Measurements from ENCODE around the gene PANX2. TPM values are rescaled to one million over a fixed set of nuclear protein-coding genes. Genes with fewer than 3 reads are reported as not detected.
A peak's percentile ranks its signal among the peaks of the same experiment; 100 is the strongest.

Gene PANX2
- total RNA-seq, 2 experiments from 2014 or later: 3.3 to 3.5 TPM

DNA sequence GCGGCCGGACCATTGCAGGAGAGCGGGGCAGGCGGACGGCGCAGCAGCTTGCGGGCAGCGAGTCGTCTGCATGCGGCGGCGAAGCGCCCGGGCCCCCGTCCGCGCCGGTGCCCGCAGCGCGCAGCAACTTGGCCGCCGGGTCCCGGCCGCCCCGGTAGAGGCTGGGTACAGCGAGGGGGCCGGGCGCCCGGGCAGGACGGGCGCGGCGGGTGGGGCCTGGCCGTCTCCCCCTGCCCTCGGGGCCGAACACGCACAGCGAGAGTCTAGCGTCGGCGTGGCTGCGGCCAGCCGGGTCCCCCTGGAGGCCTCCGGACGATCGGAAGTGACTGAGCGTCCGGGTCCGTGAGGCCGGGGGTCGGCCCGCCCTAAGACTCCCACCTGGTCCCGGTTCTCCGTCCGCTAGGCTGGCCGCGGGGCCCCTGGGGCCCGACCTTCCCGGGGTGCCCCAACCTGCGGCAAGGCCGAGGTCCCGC is 14.4 kb downstream of the PANX2 start:
- H3K4me1 Mint-ChIP-seq (ENCODE audit: low read depth): peaks cover 26% of the 10 kb centered on the region
- intact Hi-C loops (cut with micrococcal nuclease): loop anchor here (1.0 to 2.0 kb wide), 2 partner anchors 14 to 15 kb away; partner anchors contain the start of gene PANX2
- H3K36me3 Mint-ChIP-seq: peaks cover 3% of the 10 kb centered on the region
- H3K4me3 Mint-ChIP-seq: peak overlapping the region; percentile 79
- ChIA-PET CTCF (interaction anchor here (0.6 to 1.4 kb wide), 2 partner anchors 11 to 147 kb away, joined by 4 read pairs; no protein-coding TSS in a partner anchor), POLR2A (no interaction called here)
- H3K27ac Mint-ChIP-seq: no peak overlapping the region
- H3K27me3 Mint-ChIP-seq: no peaks in the 10 kb centered on the region
- no peaks in the 10 kb centered on the region for H3K9me3 Mint-ChIP-seq
- DNase-seq: no peak

- Mint-ChIP-seq H3K36me3 (peaks cover 3% of the 10 kb centered on the region), H3K4me1 (ENCODE audit: low read depth) (peaks cover 28% of the 10 kb centered on the region), H3K4me3 (peak within 1 kb of the TSS; percentile 88), H3K27me3 (no peaks in the 10 kb centered on the region), H3K27ac (peak within 1 kb of the TSS; percentile 89), H3K9me3 (no peaks in the 10 kb centered on the region)
- peak; percentile 93 for DNase-seq
- intact Hi-C loops (cut with micrococcal nuclease): loop anchor here (1.0 to 2.0 kb wide), 2 partner anchors 15 kb away; partner anchors contain the start of gene PANX2
- POLR2A ChIA-PET: no interaction called here
- CTCF ChIA-PET: interaction anchor here (0.6 kb wide), 1 partner anchor 147 kb away, joined by 4 read pairs; no protein-coding TSS in a partner anchor
Observed at GRCh38 chr22:50185375-50186087, 15.0 kb downstream of the PANX2 start, which contains the start of gene TRABD. TRABD (plus strand) TSS chr22:50185913; CDS start chr22:50193061, 7,148 bp downstream.

GRCh38 chr22:50186181-50186714 is 15.7 kb downstream of the PANX2 start:
- Mint-ChIP-seq H3K27me3 (no peaks in the 10 kb centered on the region), H3K27ac (peak overlapping the region; percentile 89), H3K4me3 (peak overlapping the region; percentile 88), H3K4me1 (ENCODE audit: low read depth) (peaks cover 30% of the 10 kb centered on the region), H3K36me3 (peaks cover 5% of the 10 kb centered on the region), H3K9me3 (no peaks in the 10 kb centered on the region)
- ChIA-PET CTCF (interaction anchor here (0.9 kb wide), 1 partner anchor 58 kb away, joined by 3 read pairs; the partner anchor contains the start of gene TUBGCP6), POLR2A (interaction anchor here (1.2 to 1.4 kb wide), 2 partner anchors 11 to 339 kb away, joined by 3 to 4 read pairs; partner anchors contain the start of gene SCO2)
- intact Hi-C loops (cut with micrococcal nuclease): no loop called here
- DNase-seq: no peak

- DNase-seq: peak; percentile 38
- peaks cover 37% of the 10 kb centered on the region for H3K4me1 Mint-ChIP-seq (ENCODE audit: low read depth)
- POLR2A ChIA-PET: interaction anchor here (1.2 to 1.4 kb wide), 2 partner anchors 12 to 338 kb away, joined by 3 to 4 read pairs; partner anchors contain the start of gene SCO2
Observed at GRCh38 chr22:50186761-50187523, 16.4 kb downstream of the PANX2 start.

DNA sequence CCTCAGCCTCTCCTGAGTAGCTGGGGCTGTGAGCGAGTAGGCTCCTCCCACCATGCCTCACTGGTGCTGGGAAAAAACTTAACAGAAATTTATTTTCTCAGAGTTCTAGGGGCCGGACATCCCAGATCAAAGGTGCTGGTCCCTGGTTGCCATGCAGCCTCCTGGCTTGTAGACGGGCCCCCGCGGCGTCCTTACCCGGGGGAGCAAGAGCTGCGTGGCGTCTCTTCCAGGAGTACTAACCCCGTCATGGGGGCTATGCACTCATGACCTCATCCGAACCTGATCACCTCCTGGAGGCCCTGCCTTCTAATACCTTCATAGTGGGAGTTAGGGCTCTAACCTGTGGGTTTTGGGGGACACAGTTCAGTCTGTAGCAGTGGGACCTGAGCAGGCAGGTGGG is 17.8 kb downstream of the PANX2 start:
- H3K27me3 Mint-ChIP-seq: no peaks in the 10 kb centered on the region
- H3K4me1 Mint-ChIP-seq (ENCODE audit: low read depth): peaks cover 49% of the 10 kb centered on the region
- POLR2A ChIA-PET: no interaction called here
- H3K4me3 Mint-ChIP-seq: no peak overlapping the region
- CTCF ChIA-PET: no interaction called here
- H3K36me3 Mint-ChIP-seq: peaks cover 16% of the 10 kb centered on the region
- no peaks in the 10 kb centered on the region for H3K9me3 Mint-ChIP-seq
- intact Hi-C loops (cut with micrococcal nuclease): no loop called here
- no peak for DNase-seq
- no peak overlapping the region for H3K27ac Mint-ChIP-seq

More at GRCh38 chr22:50186761-50187523, 16.4 kb downstream of the PANX2 start:
- Mint-ChIP-seq H3K9me3 (no peaks in the 10 kb centered on the region), H3K27ac (peak overlapping the region; percentile 89), H3K4me3 (peak overlapping the region; percentile 88), H3K27me3 (no peaks in the 10 kb centered on the region), H3K36me3 (peaks cover 10% of the 10 kb centered on the region)
- intact Hi-C loops (cut with micrococcal nuclease): no loop called here
- CTCF ChIA-PET: interaction anchor here (0.9 to 1.1 kb wide), 3 partner anchors 37 to 57 kb away, joined by 3 read pairs; partner anchors contain the start of gene TUBGCP6

GRCh38 chr22:50189184-50189848 is 18.8 kb downstream of the PANX2 start:
- DNase-seq: no peak
- Mint-ChIP-seq H3K4me3 (peak overlapping the region; percentile 29), H3K27me3 (no peaks in the 10 kb centered on the region), H3K36me3 (peaks cover 16% of the 10 kb centered on the region), H3K27ac (peak overlapping the region; percentile 98), H3K4me1 (ENCODE audit: low read depth) (peaks cover 48% of the 10 kb centered on the region), H3K9me3 (no peaks in the 10 kb centered on the region)
- CTCF ChIA-PET: interaction anchor here (1.0 to 2.1 kb wide), 3 partner anchors 18 to 53 kb away, joined by 3 to 11 read pairs (median 5); no protein-coding TSS in a partner anchor
- POLR2A ChIA-PET: no interaction called here
- intact Hi-C loops (cut with micrococcal nuclease): no loop called here

- Mint-ChIP-seq H3K27ac (peak overlapping the region; percentile 98), H3K36me3 (peaks cover 16% of the 10 kb centered on the region), H3K4me1 (ENCODE audit: low read depth) (peaks cover 45% of the 10 kb centered on the region), H3K4me3 (peak overlapping the region; percentile 87), H3K27me3 (no peaks in the 10 kb centered on the region), H3K9me3 (no peaks in the 10 kb centered on the region)
- intact Hi-C loops (cut with micrococcal nuclease): loop anchor here (2.0 to 5.0 kb wide), 4 partner anchors 52 to 337 kb away; partner anchors contain the start of genes PIM3 and SCO2
- POLR2A ChIA-PET: no interaction called here
- CTCF ChIA-PET: interaction anchor here (1.0 to 2.1 kb wide), 3 partner anchors 17 to 53 kb away, joined by 3 to 11 read pairs (median 5); no protein-coding TSS in a partner anchor
- DNase-seq: no peak
Observed at GRCh38 chr22:50189849-50190181, 19.3 kb downstream of the PANX2 start.

DNA sequence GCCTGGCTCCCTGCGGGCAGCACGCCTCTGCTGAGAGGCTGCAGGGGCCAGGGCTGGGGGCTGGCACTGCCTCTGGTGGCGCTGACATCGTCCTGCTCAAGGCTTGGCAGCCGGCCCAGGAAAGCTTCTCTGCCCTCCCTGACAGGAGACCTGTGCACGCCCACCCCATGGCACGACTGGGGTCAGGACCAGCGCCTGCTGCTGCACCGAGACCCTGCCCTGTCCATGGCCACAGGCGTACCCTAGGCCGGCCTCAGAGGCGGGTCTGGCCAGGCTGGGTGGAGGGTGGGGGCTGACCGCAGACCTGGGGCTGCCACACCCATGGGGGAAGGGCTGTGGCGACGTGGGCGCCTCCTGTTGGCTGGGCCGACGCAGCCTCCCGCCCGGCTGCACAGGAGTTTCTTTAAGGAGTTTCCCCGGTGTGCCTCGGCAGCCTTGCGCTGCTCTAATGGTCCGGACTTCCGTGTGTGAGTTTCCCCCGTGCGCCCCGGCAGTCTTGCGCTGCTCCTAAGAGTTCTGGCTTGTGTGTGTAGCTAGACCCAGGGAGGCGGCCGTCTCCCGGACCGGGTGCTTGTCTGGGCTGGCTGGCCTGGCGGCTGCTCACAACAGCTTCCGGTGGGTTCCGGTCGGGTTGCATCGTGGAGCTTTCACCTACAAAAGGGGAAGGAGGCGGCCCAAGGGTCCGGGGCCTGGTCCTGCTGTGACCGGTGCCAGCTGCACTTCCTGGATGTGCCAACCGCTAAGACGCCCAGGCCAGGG is 19.8 kb downstream of the PANX2 start:
- H3K4me1 Mint-ChIP-seq (ENCODE audit: low read depth): peaks cover 44% of the 10 kb centered on the region
- peak overlapping the region; percentile 87 for H3K4me3 Mint-ChIP-seq
- H3K27me3 Mint-ChIP-seq: no peaks in the 10 kb centered on the region
- POLR2A ChIA-PET: interaction anchor here (0.5 to 2.8 kb wide), 9 partner anchors 8 to 228 kb away, joined by 3 to 12 read pairs (median 3); partner anchors contain the start of genes PANX2 and SELENOO
- no peaks in the 10 kb centered on the region for H3K9me3 Mint-ChIP-seq
- CTCF ChIA-PET: interaction anchor here (0.6 to 2.1 kb wide), 8 partner anchors 14 to 260 kb away, joined by 3 to 11 read pairs (median 4); no protein-coding TSS in a partner anchor
- intact Hi-C loops (cut with micrococcal nuclease): loop anchor here (2.0 to 5.0 kb wide), 4 partner anchors 52 to 337 kb away; partner anchors contain the start of genes PIM3 and SCO2
- H3K27ac Mint-ChIP-seq: peak overlapping the region; percentile 98
- peak; percentile 86 for DNase-seq
- peaks cover 16% of the 10 kb centered on the region for H3K36me3 Mint-ChIP-seq

GRCh38 chr22:50190941-50191741 is 20.6 kb downstream of the PANX2 start:
- peak overlapping the region; percentile 87 for H3K4me3 Mint-ChIP-seq
- peak; percentile 89 for DNase-seq
- peaks cover 42% of the 10 kb centered on the region for H3K4me1 Mint-ChIP-seq (ENCODE audit: low read depth)
- ChIA-PET CTCF (interaction anchor here (0.6 to 2.1 kb wide), 7 partner anchors 14 to 261 kb away, joined by 3 to 11 read pairs (median 4); no protein-coding TSS in a partner anchor), POLR2A (interaction anchor here (0.5 to 2.8 kb wide), 12 partner anchors 7 to 229 kb away, joined by 3 to 12 read pairs (median 3); partner anchors contain the start of genes PANX2 and SELENOO)
- no peaks in the 10 kb centered on the region for H3K9me3 Mint-ChIP-seq
- H3K36me3 Mint-ChIP-seq: peaks cover 18% of the 10 kb centered on the region
- no peaks in the 10 kb centered on the region for H3K27me3 Mint-ChIP-seq
- intact Hi-C loops (cut with micrococcal nuclease): loop anchor here (1.0 to 5.0 kb wide), 5 partner anchors 9 to 336 kb away; partner anchors contain the start of genes PIM3 and SCO2
- peak overlapping the region; percentile 98 for H3K27ac Mint-ChIP-seq

Data from activated CD4-positive, alpha-beta memory T cell treated with anti-CD3 and anti-CD28 coated beads for 36 hours (primary cell).